HEK293 (cell line): ENCODE data around the gene COA1.

ENCODE experiments used
- CTCF ChIP-seq: fragments of 450-650 bp; formaldehyde crosslinking; IDR thresholded peaks from 2 replicates; pipeline ENCODE4 v1.5.1; 2016; ENCODE audit warnings: missing biosample characterization, missing genetic modification characterization
- GLI2 ChIP-seq: fragments of 450-650 bp; formaldehyde crosslinking; IDR thresholded peaks from 2 replicates; pipeline ENCODE4; 2017; ENCODE audit warnings: missing biosample characterization, missing genetic modification characterization, low read depth, borderline replicate concordance
- SALL2 ChIP-seq: fragments of 450-650 bp; formaldehyde crosslinking; IDR thresholded peaks from 2 replicates; pipeline ENCODE4 v1.5.0; 2017; ENCODE audit warnings: missing biosample characterization, mild to moderate bottlenecking, missing genetic modification characterization, borderline replicate concordance
- ZNF138 ChIP-seq: fragments of 450-650 bp; formaldehyde crosslinking; IDR thresholded peaks from 2 replicates; pipeline ENCODE4 v1.5.1; 2016; ENCODE audit warnings: missing biosample characterization, missing genetic modification characterization, borderline replicate concordance
- ZNF169 ChIP-seq: fragments of 450-650 bp; formaldehyde crosslinking; IDR thresholded peaks from 2 replicates; pipeline ENCODE4 v1.5.1; 2016; ENCODE audit warnings: missing biosample characterization, missing genetic modification characterization
- ZNF26 ChIP-seq: fragments of 450-650 bp; formaldehyde crosslinking; IDR thresholded peaks from 2 replicates; pipeline ENCODE4 v1.5.1; 2016; ENCODE audit warnings: missing biosample characterization, missing genetic modification characterization
- ZNF280D ChIP-seq: fragments of 450-650 bp; formaldehyde crosslinking; IDR thresholded peaks from 2 replicates; pipeline ENCODE4 v1.5.1; 2016; ENCODE audit warnings: missing biosample characterization, missing genetic modification characterization
- ZNF302 ChIP-seq: fragments of 450-650 bp; formaldehyde crosslinking; IDR thresholded peaks from 2 replicates; pipeline ENCODE4 v1.5.1; 2016; ENCODE audit warnings: missing biosample characterization, missing genetic modification characterization, low read depth
- ZNF335 ChIP-seq: fragments of 450-650 bp; formaldehyde crosslinking; conservative IDR thresholded peaks from 2 replicates; pipeline ENCODE4 v1.5.1; 2016; ENCODE audit warnings: missing biosample characterization, missing genetic modification characterization
- ZNF37A ChIP-seq: fragments of 450-650 bp; IDR thresholded peaks from 2 replicates; pipeline ENCODE4 v1.5.1; 2018; ENCODE audit warnings: missing biosample characterization, missing genetic modification characterization

- TF ChIP-seq ZNF335 (tag by site-specific recombination) (no peak), ZNF169 (no peak), ZNF26 (tag by site-specific recombination) (no peak), ZNF302 (no peak), ZNF280D (tag by site-specific recombination) (no peak), GLI2 (no peak), ZNF37A (tag by site-specific recombination) (no peak), ZNF138 (tag by site-specific recombination) (no peak), CTCF (tag by site-specific recombination) (no peak), SALL2 (tag by site-specific recombination) (no peak)
These were observed 94.9 kb downstream of the COA1 start for GRCh38 chr7:43634384-43634783.
